NT2/D1 (cell line): Measurements from ENCODE around the gene SEPTIN8.

Experiments
- YY1 ChIP-seq: IDR thresholded peaks from 2 replicates; pipeline ENCODE4 v1.6.1; 2011; ENCODE audit not compliant: insufficient read length, insufficient read depth
- ZNF274 ChIP-seq: IDR thresholded peaks from 2 replicates; pipeline ENCODE4 v1.6.1; 2011; ENCODE audit warnings: mild to moderate bottlenecking, low read depth, low read length

GRCh38 chr5:132766020-132766805 is 10.8 kb downstream of the SEPTIN8 start:
- TF ChIP-seq YY1 (no peak), ZNF274 (no peak)
